SK-N-MC (cell line): ENCODE results near the gene GPC6.

Source experiments
- EZH2 ChIP-seq: fragments of 200-600 bp; sonication (generic); IDR thresholded peaks from one replicate; pipeline ENCODE4 v1.6.1; 2017; ENCODE audit warnings: antibody characterized with exemption
- FOXP2 ChIP-seq: optimal IDR thresholded peaks from 2 replicates; pipeline ENCODE3; 2011; ENCODE audit warnings: mild to moderate bottlenecking, moderate library complexity; ENCODE audit not compliant: insufficient read depth; ENCODE audit errors: extremely low read length, control extremely low read depth
- POLR2AphosphoS5 ChIP-seq: IDR thresholded peaks from 2 replicates; pipeline ENCODE4 v1.6.1; 2012; ENCODE audit warnings: mild to moderate bottlenecking, low read depth, low read length, borderline replicate concordance

DNA sequence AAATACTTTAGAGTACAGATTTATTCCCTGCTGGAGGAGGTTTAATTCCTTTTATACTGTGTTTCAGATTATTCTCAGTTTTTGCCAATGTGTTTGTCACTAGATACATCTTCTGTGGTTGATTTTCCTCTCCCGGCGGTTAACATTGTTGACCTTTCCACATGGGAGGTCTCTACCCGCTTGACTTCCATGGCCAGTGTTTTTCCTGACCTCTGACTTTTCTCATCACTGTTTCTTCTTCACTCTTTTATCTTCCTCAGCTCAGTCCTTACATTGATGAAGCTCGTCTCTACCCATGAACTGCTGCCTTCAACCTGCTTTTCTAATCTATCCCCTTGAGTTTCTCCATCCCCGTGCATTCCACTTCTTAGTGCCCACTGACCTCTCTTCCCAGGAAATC, 517.4 kb downstream of the GPC6 start:
- TF ChIP-seq POLR2AphosphoS5 = no peak
- TF ChIP-seq EZH2 = no peak
- TF ChIP-seq FOXP2 = no peak
